Measurements from ENCODE around the gene NXPE4. TPM values are rescaled to one million over a fixed set of nuclear protein-coding genes. Genes with fewer than 3 reads are reported as not detected.

Gene NXPE4
- total and polyA plus RNA-seq, 2 donors (not counting 3 experiments of a cell fraction or from before 2014, with no cell fraction given): not detected

- H3K4me2 ChIP-seq (ENCODE audit: insufficient read depth, low read length): no peak overlapping the region
- no TSS peak for BruUV-seq (replicated peaks)
- no peaks in the 10 kb centered on the region for H3K9me1 ChIP-seq (replicated peaks; ENCODE audit: control insufficient read depth, extremely low read depth, insufficient read depth, low read length)
- H3K27ac ChIP-seq (ENCODE audit: insufficient read depth, low read depth, low read length): no peak overlapping the region
- POLR2A ChIA-PET: no interaction called here
- H3K4me1 ChIP-seq (ENCODE audit: control insufficient read depth, extremely low read depth, insufficient read depth, low read length): no peaks in the 10 kb centered on the region
- CTCF ChIA-PET: no interaction called here
- DNase-seq (ENCODE audit: low read depth, low spot score): no peak
- no peaks in the 10 kb centered on the region for H3K27me3 ChIP-seq (ENCODE audit: control insufficient read depth in 2 of 2, insufficient read depth in 2 of 2, low read length in 2 of 2)
- H4K20me1 ChIP-seq (replicated peaks; ENCODE audit: control insufficient read depth, extremely low read depth, insufficient read depth, low read length): no peaks in the 10 kb centered on the region
- H3K9ac ChIP-seq (replicated peaks; ENCODE audit: extremely low read depth, insufficient read depth, low read length): no peak overlapping the region
- FAIRE-seq: no peak
- no peaks in the 10 kb centered on the region for H3K79me2 ChIP-seq (ENCODE audit: control insufficient read depth, insufficient read depth, low read length)
- H3K4me3 ChIP-seq (replicated peaks in 1 of 3; ENCODE audit: insufficient read depth in 1 of 3, low read depth in 1 of 3, low read length in 3 of 3): no peak overlapping the region
- no peak for TF ChIP-seq MYC (IDR thresholded peaks at IDR 0.05; ENCODE audit: low read depth, low read length)
- no peak for TF ChIP-seq FOS (IDR thresholded peaks at IDR 0.05; ENCODE audit: borderline replicate concordance, insufficient read depth, low read length)
- TF ChIP-seq MAX (IDR thresholded peaks at IDR 0.05; ENCODE audit: insufficient read depth, insufficient read length): no peak
- no peak for TF ChIP-seq CTCF (IDR thresholded peaks at IDR 0.05; ENCODE audit: extremely low read depth in 1 of 2, insufficient read depth in 1 of 2, low read depth in 1 of 2, low read length in 2 of 2)
- no peak for TF ChIP-seq POLR2AphosphoS5 (IDR thresholded peaks at IDR 0.05; ENCODE audit: insufficient read depth, low read depth, low read length)
- TF ChIP-seq EZH2 (IDR thresholded peaks at IDR 0.05; ENCODE audit: borderline replicate concordance, low read depth, low read length, severe bottlenecking): no peak
- TF ChIP-seq JUN (IDR thresholded peaks at IDR 0.05; ENCODE audit: borderline replicate concordance, insufficient read depth, insufficient read length, low read depth): no peak
- no peak for TF ChIP-seq POLR2A (IDR thresholded peaks at IDR 0.05; ENCODE audit: low read depth, low read length)
- TF ChIP-seq GATA2 (IDR thresholded peaks at IDR 0.05; ENCODE audit: insufficient read depth, insufficient read length, low read depth, low read length): no peak
- intact Hi-C loops (cut with micrococcal nuclease): no loop called here
- no peaks in the 10 kb centered on the region for H3K36me3 ChIP-seq (ENCODE audit: control insufficient read depth in 2 of 2, extremely low read depth in 1 of 2, insufficient read depth in 2 of 2, low read length in 2 of 2)
- peaks cover 2% of the 10 kb centered on the region for H3K9me3 ChIP-seq (replicated peaks; ENCODE audit: control insufficient read depth, insufficient read depth, low read length)
- dilution Hi-C loops (cut with MboI; ENCODE audit: extremely low pct_ligation_motif_present, low sequenced_read_pairs): no loop called here
- no peak overlapping the region for H2AFZ ChIP-seq (ENCODE audit: low read depth, low read length)
Measured at GRCh38 chr11:114623720-114624119, 28.1 kb upstream of the NXPE4 start.
